ENCODE measurements around the gene BCL11B.

DNA sequence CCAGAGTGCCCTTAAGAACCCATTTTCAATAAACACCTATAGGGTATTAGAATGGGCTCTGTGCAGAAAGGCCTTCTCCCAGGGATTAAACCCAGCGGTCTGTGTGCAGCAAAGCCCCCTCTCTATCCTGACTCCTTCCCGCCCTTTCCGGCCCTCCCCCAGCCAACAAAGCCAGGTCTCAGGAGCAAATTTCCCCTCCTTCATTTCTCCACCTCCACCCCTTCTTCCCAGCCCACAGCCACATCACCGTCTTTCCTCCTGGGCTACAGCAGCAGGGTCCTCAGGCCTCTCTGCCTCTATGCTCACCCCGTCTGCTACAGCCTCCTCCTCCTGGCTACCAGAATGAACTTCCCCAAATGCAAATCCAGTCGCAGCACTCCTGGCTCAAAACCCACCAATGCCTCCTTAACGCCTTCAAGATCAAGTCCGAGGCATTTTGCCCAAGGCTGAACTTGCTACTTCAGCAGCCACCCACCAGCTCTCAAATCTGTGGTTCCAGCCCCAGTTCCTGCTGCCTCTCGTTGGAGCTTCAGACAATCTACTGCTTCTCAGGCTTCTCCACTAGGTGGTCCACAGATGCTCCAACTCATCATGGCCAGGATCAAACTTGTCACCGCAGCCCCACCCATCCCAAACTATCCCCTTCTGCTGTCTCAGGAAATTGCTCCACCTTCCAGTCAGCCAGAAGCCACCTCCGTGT, 134.8 kb downstream of the BCL11B start:
- TF ChIP-seq SUZ12 (IDR thresholded peaks at IDR 0.05), result no peak
- no peak for TF ChIP-seq BHLHE40 (IDR thresholded peaks at IDR 0.05; ENCODE audit: borderline replicate concordance)
- no peak for TF ChIP-seq CTBP1 (IDR thresholded peaks at IDR 0.05; ENCODE audit: borderline replicate concordance)
- TF ChIP-seq FOXM1 (IDR thresholded peaks at IDR 0.05; ENCODE audit: borderline replicate concordance), result no peak
- no peak for TF ChIP-seq LEF1 (IDR thresholded peaks at IDR 0.05; ENCODE audit: borderline replicate concordance)
- TF ChIP-seq ZNF384 (IDR thresholded peaks at IDR 0.05), result no peak

All from HEK293T (cell line).